ENCODE measurements around the gene USP20. TPM values are rescaled to one million over a fixed set of nuclear protein-coding genes. Genes with fewer than 3 reads are reported as not detected.

Gene USP20
- total and polyA plus RNA-seq, 4 donors, result 11.4 to 38.9 (median 24.0) TPM

DNA sequence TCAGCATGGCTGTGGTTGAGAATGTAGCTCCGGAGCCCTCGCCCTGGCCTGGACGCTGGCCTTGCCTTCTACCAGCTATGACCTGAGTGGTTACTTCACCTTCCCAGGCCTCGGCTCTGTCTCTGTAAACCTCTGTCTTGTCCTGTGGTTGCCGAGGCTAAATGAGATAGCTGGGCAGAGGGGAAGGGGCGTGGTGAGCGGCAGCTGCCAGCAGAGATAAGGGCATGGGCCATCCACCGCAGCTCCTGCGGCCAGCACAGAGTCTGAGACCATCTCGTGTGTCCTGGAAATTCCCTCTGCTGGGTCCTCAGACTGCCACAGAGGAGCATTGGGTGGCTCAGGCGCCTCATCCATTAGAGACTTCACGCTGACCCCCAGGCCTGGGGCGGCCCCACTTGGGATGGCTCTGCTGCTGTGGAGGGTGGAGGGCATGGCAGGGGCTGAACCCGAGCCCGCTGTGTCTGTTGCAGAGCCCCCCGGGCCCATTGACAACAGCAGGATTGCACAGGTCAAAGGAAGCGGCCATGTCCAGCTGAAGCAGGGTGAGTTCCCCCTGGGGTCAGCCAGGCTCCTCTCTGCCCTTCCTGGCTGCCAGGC is 43.9 kb downstream of the USP20 start:
- Histone ChIP-seq H3K9me3 (ENCODE audit: control insufficient read depth, insufficient read depth, low read length) (no peaks in the 10 kb centered on the region), H3K4me1 (ENCODE audit: control insufficient read depth, insufficient read depth, low read length) (peaks cover 19% of the 10 kb centered on the region), H3K36me3 (ENCODE audit: control insufficient read depth, insufficient read depth, low read length) (peaks cover 10% of the 10 kb centered on the region), H3K4me3 (ENCODE audit: low read depth, low read length) (no peak overlapping the region), H3K27me3 (ENCODE audit: control insufficient read depth, insufficient read depth, low read length) (no peaks in the 10 kb centered on the region), H3K27ac (ENCODE audit: low read depth, low read length) (no peak overlapping the region)
- DNase-seq (ENCODE audit: low read depth in 4 of 6, low spot score in 6 of 6), result no peak
- WGBS (ENCODE audit: insufficient coverage), result 96% methylated on average over 17 of the region's 17 CpGs

DNA sequence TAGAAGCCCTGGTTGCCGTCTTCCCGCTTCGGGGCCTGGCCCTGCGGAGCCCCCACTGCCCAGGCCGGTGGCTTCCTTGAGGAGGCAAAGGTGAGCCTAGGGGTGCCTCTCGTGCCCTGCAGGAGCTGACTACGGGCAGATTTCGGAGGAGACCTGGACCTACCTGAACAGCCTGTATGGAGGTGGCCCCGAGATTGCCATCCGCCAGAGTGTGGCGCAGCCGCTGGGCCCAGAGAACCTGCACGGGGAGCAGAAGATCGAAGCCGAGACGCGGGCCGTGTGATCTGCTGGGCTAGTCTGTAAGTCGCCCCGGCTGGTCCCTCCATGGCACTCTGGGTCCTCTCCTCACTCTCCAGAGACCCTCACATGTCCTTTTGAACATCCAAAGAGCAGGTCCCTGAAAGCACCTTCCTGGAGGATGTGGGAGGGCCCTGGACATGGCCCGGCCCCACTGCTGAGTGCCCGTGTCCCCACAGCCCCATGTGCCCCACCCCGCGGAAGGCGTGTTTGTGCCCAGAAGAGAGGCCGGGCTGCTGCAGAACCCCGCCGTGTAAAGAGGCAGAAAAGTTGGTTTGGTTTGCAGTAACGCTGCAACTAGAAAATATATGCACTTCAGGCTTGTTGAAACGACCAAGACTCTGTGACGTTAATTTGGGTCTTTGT is 44.9 kb downstream of the USP20 start:
- WGBS (ENCODE audit: insufficient coverage), result 93% methylated on average over 25 of the region's 31 CpGs
- peaks cover 28% of the 10 kb centered on the region for H3K4me1 ChIP-seq (ENCODE audit: control insufficient read depth, insufficient read depth, low read length)
- no peak overlapping the region for H3K27ac ChIP-seq (ENCODE audit: low read depth, low read length)
- H3K27me3 ChIP-seq (ENCODE audit: control insufficient read depth, insufficient read depth, low read length), result no peaks in the 10 kb centered on the region
- peaks cover 13% of the 10 kb centered on the region for H3K36me3 ChIP-seq (ENCODE audit: control insufficient read depth, insufficient read depth, low read length)
- no peak overlapping the region for H3K4me3 ChIP-seq (ENCODE audit: low read depth, low read length)
- no peak for DNase-seq (ENCODE audit: low read depth in 4 of 6, low spot score in 6 of 6)
- no peaks in the 10 kb centered on the region for H3K9me3 ChIP-seq (ENCODE audit: control insufficient read depth, insufficient read depth, low read length)

DNA sequence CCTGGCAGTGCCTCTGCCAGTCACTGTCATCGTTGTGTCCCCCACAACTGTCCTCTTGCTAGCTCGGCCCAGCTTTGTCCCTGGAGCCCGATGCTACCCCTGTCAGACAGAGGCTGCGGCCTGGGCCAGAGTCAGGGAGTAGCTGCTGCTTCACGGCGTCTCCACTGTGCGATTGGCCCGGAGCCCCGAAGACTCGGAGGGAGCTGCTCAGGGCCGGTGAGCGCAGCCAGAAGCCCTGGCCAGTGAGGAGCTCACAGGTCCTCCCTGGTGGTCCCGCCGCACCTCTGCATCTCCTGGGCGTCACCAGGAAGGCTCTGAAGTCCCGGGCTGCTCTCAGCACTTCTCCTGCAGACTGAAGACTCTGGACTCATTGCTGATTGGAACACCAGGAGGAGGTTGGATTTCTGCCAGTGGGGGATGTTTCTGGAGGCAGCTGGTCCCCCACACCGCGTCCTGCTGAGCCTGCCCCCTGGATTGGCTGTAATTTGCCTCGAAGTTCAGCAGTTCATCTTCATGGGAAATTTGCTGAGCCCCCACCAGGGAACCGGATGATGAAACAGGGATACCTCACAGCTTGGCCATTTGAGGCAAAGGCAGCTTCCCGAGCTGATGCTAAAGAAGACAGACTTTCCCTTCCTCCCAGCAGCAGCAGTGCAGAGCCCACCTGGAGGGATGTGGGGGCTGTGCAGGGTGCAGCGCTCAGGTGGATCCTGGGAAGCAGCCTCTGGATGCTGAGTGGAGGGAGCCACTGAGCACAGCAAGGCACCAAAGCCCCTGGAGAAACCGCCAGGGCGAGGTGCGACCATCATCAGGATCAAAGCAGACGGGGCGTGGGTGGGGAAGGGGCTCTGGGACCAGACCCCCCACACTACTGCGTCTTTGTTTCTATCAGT is 45.6 kb downstream of the USP20 start:
- no peak overlapping the region for H3K27ac ChIP-seq (ENCODE audit: low read depth, low read length)
- H3K27me3 ChIP-seq (ENCODE audit: control insufficient read depth, insufficient read depth, low read length), result no peaks in the 10 kb centered on the region
- peak in 2 of 6 donors; percentile 53 to 72 for DNase-seq (ENCODE audit: low read depth in 4 of 6, low spot score in 6 of 6)
- no peak overlapping the region for H3K4me3 ChIP-seq (ENCODE audit: low read depth, low read length)
- peaks cover 18% of the 10 kb centered on the region for H3K36me3 ChIP-seq (ENCODE audit: control insufficient read depth, insufficient read depth, low read length)
- H3K9me3 ChIP-seq (ENCODE audit: control insufficient read depth, insufficient read depth, low read length), result no peaks in the 10 kb centered on the region
- WGBS (ENCODE audit: insufficient coverage), result 53% methylated on average over 20 of the region's 28 CpGs
- H3K4me1 ChIP-seq (ENCODE audit: control insufficient read depth, insufficient read depth, low read length), result peaks cover 36% of the 10 kb centered on the region

DNA sequence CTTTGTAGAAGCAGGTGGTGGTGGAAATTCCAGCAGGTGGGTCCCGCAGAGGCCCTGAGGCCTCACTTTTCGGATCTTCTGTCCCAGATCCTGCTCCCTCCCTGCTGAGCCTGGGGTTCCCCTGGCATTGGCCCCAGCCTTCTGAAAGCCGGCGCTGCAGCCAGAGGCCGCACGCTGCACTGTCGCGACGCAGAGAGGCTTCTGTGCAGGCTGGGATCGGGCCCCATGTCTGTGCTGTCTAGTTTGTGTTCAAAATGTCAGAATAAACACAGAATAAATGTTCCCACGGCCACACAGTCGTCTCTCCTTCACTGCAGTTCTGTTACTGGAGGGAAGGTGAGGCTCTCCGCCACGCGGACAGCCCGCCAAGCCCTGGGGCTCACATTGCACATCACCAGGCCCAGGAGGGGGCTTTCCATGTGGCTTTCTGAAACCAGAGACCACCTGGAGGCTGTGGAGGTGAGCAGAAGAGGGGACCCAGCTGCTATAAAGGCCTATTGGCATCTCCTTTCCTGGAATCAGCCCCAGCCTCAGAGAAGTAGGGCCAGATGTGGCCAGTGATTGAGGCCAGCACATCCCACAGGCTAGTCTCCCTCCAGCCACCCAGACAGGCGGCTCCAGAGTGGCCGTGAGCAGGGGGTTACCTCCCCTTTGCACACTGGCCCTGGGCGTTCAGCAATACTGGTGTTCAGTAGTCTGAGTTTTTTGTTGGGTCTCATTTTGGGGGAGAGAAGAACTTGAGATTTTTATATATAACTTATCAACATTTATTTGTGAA is 46.5 kb downstream of the USP20 start:
- H3K27me3 ChIP-seq (ENCODE audit: control insufficient read depth, insufficient read depth, low read length), result no peaks in the 10 kb centered on the region
- H3K9me3 ChIP-seq (ENCODE audit: control insufficient read depth, insufficient read depth, low read length), result no peaks in the 10 kb centered on the region
- H3K4me1 ChIP-seq (ENCODE audit: control insufficient read depth, insufficient read depth, low read length), result peaks cover 42% of the 10 kb centered on the region
- no peak overlapping the region for H3K27ac ChIP-seq (ENCODE audit: low read depth, low read length)
- DNase-seq (ENCODE audit: low read depth in 4 of 6, low spot score in 6 of 6), result peak in 1 of 6 donors; percentile 27
- no peak overlapping the region for H3K4me3 ChIP-seq (ENCODE audit: low read depth, low read length)
- 72% methylated on average over 15 of the region's 19 CpGs for WGBS (ENCODE audit: insufficient coverage)
- peaks cover 23% of the 10 kb centered on the region for H3K36me3 ChIP-seq (ENCODE audit: control insufficient read depth, insufficient read depth, low read length)

DNA sequence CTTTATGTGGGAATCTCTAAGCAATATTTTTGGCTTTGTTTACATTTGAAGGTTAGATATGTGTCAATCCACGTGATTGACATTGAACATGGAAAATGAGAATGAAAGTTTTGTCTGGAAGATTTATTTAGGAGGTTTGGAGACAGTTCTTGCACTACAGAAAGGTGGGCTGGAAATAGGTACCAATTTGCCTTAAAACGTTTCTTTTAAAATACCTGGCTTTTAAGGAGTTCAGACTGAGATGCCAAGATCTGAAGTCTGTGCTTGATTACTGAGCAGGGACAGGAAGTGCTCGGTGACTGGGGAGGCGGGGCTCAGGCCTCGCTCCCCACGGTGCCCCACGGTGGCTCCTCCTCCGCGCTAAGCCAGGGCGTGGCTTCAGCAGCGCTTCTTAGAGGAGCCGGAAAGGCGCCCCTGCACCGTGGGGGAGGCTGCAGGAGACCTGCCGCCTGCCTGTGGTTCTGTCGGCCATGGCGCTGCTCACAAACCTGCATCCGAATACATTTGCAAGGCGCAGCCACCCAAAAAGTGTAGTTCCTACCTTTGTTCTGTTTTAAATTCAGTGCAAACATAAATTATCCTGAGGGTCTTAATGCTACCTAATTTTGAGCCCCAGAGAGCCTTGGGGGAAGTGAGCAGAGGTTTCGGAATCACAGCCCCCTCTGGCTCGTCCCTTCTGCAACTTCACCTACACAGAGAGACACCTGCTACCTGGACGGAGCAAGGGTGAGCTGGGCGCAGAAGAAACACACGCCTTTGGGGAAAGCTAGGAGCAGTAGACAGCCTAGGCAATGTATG is 49.2 kb downstream of the USP20 start:
- H3K4me1 ChIP-seq (ENCODE audit: control insufficient read depth, insufficient read depth, low read length), result peaks cover 42% of the 10 kb centered on the region
- H3K27me3 ChIP-seq (ENCODE audit: control insufficient read depth, insufficient read depth, low read length), result no peaks in the 10 kb centered on the region
- H3K27ac ChIP-seq (ENCODE audit: low read depth, low read length), result no peak overlapping the region
- H3K36me3 ChIP-seq (ENCODE audit: control insufficient read depth, insufficient read depth, low read length), result peaks cover 40% of the 10 kb centered on the region
- peak in 5 of 6 donors; percentile 36 to 91 (median 42) for DNase-seq (ENCODE audit: low read depth in 4 of 6, low spot score in 6 of 6)
- H3K4me3 ChIP-seq (ENCODE audit: low read depth, low read length), result peak overlapping the region; percentile 26
- no peaks in the 10 kb centered on the region for H3K9me3 ChIP-seq (ENCODE audit: control insufficient read depth, insufficient read depth, low read length)
- 13% methylated on average over 22 of the region's 24 CpGs for WGBS (ENCODE audit: insufficient coverage)

DNA sequence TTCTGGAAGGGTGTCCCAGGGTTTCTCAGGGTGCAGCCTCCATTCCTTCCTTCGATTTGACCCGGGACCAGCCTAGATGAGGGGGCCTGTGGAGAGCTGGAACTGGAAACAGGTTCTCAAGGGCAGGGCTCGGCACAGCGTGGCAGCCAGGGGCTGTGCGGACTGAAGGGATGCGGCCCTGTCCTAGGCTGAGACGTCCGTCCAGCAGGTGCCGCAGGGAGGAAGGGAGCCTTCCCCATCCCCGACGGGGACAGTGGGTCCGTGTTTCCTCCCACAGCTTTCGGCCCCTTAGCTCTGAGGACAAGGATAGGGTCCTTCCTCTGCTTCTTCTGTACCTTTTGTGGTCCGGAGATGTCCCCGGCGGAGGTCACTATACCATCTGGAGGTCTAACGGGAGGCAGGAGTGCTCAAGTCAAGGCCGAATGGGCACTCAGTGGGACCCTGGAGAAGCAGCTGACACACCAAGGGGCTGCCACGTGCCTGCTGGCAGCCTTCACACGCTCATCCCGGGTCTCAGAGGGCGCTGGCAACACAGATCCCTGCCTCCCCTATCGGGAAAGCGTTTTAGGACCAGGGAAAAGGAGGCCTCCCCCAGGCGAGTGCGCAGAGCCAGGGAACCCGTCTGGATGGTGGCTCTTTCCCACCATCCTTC is 49.9 kb downstream of the USP20 start:
- 36% methylated on average over 27 of the region's 27 CpGs for WGBS (ENCODE audit: insufficient coverage)
- no peak overlapping the region for H3K27ac ChIP-seq (ENCODE audit: low read depth, low read length)
- H3K27me3 ChIP-seq (ENCODE audit: control insufficient read depth, insufficient read depth, low read length), result no peaks in the 10 kb centered on the region
- peaks cover 42% of the 10 kb centered on the region for H3K4me1 ChIP-seq (ENCODE audit: control insufficient read depth, insufficient read depth, low read length)
- H3K4me3 ChIP-seq (ENCODE audit: low read depth, low read length), result no peak overlapping the region
- peak in 1 of 6 donors; percentile 27 for DNase-seq (ENCODE audit: low read depth in 4 of 6, low spot score in 6 of 6)
- H3K9me3 ChIP-seq (ENCODE audit: control insufficient read depth, insufficient read depth, low read length), result no peaks in the 10 kb centered on the region
- peaks cover 47% of the 10 kb centered on the region for H3K36me3 ChIP-seq (ENCODE audit: control insufficient read depth, insufficient read depth, low read length)

DNA sequence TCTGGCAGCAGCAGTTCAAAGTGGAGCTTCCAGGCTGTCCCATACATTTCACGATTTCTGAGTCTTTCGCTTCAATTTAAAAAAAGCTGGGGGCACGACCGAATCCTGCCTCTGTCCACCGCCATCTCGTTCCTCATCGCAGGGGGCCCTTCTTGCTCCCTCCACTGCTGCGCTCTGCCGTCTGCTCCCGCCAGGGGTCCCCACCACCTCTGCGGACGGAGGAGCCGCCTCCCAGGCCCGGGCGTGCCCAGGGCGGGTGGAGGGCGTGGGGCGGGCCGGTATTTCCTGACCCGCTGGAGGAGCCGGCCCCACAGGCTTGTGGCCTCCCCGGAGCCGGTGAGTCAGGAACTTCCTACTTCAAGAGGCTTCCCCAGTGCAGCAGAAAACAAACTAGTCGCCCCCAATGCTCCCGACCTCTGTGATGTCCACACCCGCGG is 50.4 kb downstream of the USP20 start:
- Histone ChIP-seq H3K36me3 (ENCODE audit: control insufficient read depth, insufficient read depth, low read length) (peaks cover 53% of the 10 kb centered on the region), H3K4me1 (ENCODE audit: control insufficient read depth, insufficient read depth, low read length) (peaks cover 41% of the 10 kb centered on the region), H3K9me3 (ENCODE audit: control insufficient read depth, insufficient read depth, low read length) (no peaks in the 10 kb centered on the region), H3K27ac (ENCODE audit: low read depth, low read length) (no peak overlapping the region), H3K27me3 (ENCODE audit: control insufficient read depth, insufficient read depth, low read length) (no peaks in the 10 kb centered on the region), H3K4me3 (ENCODE audit: low read depth, low read length) (peak overlapping the region; percentile 19)
- 3% methylated on average over 27 of the region's 27 CpGs for WGBS (ENCODE audit: insufficient coverage)
- DNase-seq (ENCODE audit: low read depth in 4 of 6, low spot score in 6 of 6), result peak in 4 of 6 donors; percentile 31 to 86 (median 64)

DNA sequence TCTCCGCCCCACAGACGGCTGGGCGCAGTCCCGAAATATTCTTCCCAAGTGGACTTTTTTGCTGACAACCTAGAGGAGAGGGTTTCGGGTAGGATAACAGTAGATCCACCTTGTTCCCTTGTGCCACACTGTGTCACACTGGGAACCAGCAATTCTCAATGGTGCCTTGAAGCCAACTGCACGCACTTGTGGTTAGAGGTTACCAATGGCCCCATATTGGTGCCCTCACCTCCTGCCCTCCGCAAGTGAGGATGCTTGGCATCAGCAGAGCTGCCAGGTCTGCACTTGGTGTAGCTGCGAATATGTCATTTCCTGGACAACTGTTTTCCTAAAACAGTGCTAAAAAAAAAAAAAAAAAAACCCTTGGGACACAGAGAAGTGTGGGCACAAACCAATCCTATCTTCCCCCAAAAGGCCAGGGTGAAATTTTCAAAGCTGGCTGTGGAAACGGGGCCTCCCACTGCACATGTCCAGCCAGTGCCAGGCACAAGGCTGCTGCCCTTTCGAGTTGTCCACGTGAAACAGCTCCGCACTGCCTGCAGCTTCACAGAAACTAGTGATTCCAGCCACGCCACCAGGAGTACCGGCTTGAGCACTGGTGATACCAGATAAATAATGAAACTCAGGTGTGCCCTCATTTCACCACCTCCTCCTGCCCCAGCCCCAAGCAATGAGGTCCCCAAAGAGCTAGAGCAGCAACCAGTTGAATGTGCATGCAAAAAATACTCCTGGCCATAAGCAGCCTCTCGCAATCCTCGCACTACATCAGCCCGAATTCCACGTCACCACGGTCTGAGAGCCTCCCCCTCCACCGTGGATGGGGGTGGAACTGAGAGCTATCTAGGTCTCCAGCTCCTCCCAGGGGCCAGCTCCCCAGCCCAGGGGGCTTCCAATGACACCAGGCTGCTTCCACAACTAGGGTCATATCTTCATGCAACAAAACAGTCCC is 51.2 kb downstream of the USP20 start:
- DNase-seq (ENCODE audit: low read depth in 4 of 6, low spot score in 6 of 6), result no peak
- Histone ChIP-seq H3K27me3 (ENCODE audit: control insufficient read depth, insufficient read depth, low read length) (no peaks in the 10 kb centered on the region), H3K4me3 (ENCODE audit: low read depth, low read length) (no peak overlapping the region), H3K27ac (ENCODE audit: low read depth, low read length) (no peak overlapping the region), H3K36me3 (ENCODE audit: control insufficient read depth, insufficient read depth, low read length) (peaks cover 57% of the 10 kb centered on the region), H3K4me1 (ENCODE audit: control insufficient read depth, insufficient read depth, low read length) (peaks cover 39% of the 10 kb centered on the region), H3K9me3 (ENCODE audit: control insufficient read depth, insufficient read depth, low read length) (no peaks in the 10 kb centered on the region)
- 79% methylated on average over 19 of the region's 20 CpGs for WGBS (ENCODE audit: insufficient coverage)

All from spinal cord (tissue), 10 donors.